NOMO-1 (cell line): ENCODE results near the gene CLEC2A.

Source experiments
- DNase-seq, 2 experiments: peaks; one replicate each; lab custom pipeline; 2025; ENCODE audit not compliant: unreplicated experiment in 2 of 2; lab: John Stamatoyannopoulos, UW

The CLEC2A gene

GRCh38 chr12:9936591-9936990, 4.4 kb upstream of the CLEC2A start:
- peak in 1 of 2 experiments; percentile 63 for DNase-seq

DNA sequence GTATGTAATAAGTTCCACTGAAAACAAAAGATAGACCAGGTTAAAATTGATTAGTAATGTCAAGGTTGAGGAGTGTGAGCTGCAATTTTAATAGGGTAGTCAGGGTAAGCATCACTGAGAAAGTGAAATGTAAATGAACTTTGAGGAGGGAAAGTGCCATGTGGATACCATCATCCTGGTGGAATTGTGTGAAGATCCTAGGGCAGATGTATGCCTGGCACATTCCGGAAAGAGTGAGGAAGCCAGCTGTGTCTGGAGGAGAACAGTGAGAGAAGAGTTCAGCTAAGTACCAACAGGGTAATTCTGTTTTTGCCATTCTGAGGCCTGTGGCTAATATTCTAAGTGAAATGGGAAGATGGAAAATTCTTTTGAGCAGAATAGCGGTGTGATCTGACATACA, 2.9 kb upstream of the CLEC2A start:
- no peak for DNase-seq

DNA sequence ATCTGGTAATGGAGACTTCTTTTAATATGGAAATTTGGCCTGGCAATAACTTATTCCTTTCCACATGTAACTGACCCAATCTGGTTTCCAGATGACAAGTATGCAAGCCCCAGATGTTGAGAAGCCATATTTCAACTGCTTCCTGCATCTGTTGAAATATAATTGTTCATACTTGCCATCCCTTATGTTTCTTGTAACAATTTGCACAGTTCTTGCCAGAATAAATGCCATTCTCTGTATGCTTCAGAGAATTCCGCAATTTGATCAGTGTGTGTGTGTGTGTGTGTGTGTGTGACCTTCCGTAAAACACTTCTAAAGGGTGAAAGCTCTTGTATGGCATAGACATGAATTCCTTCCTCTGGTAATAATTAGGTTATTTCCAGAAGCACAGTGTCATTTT, 1.8 kb upstream of the CLEC2A start:
- DNase-seq, result no peak

GRCh38 chr12:9931245-9931644, 925 bp downstream of the CLEC2A start:
- DNase-seq, result no peak

DNA sequence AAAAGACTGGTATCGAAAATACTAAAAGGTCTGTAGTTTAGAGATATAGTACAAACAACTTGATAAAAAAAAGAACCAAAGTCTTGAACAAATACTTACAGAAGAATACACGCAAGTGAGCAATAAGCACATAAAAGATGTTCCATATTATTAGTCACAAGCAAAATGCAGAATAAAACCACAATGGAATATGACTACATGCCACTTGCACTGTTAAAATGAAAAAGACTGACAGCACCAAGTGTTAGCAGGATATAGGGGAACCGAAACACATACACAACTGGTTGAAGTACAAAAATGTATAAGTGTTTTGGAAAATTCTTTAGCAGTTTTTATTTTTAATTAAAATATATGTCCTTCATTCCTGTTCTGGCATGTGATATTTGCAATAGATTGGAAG, 3.6 kb downstream of the CLEC2A start:
- DNase-seq, result peak; percentile 48 to 85

DNA sequence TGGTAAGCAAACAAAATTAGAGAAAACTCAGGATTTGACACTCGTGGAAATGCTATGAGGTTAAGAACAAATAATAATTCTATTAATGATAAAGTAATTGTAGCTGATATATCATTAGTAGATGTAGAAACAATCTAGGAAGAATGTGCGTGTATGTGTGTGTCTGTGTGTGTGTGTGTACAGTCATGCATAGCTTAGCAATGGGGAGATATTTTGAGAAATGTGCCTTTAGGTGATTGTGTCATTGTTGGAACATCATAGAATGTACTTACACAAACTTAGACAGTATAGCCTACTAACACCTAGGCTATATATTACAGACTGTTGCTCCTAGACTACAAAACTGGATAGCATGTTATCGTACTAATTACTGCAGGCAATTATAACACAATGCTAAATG, 5.3 kb downstream of the CLEC2A start:
- peak in 1 of 2 experiments; percentile 16 for DNase-seq

DNA sequence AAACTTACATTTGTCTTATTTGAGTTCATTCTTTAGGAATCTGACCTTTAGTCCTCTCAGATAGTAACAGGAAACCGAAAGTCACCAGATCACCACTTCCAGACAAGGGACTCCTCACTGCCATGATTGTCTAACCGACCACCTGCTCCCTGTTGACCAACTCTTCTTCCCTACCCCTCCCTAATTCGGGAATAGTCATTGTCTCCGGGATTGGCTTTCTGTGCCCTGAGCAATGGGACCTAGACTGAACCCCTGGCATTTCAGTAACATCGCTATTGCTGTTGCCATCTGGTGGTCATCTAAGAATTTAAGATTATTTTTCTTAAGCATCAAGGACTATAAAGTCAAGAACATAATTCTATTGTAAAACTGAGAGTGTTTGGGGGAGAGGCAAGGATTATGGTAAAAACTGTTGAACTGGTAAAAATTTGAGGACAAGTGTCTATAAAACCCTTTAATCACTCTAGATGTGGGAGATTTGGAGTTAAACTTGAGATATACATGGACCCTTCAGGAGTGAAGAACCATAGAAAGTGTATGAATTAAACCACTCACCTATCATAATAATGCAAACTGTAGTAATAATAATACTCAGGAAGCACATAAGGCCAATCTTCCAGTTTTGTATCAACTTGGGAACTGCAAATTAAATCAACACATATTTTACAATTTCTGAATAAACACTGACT, 6.3 kb downstream of the CLEC2A start:
- peak in 1 of 2 experiments; percentile 55 for DNase-seq

DNA sequence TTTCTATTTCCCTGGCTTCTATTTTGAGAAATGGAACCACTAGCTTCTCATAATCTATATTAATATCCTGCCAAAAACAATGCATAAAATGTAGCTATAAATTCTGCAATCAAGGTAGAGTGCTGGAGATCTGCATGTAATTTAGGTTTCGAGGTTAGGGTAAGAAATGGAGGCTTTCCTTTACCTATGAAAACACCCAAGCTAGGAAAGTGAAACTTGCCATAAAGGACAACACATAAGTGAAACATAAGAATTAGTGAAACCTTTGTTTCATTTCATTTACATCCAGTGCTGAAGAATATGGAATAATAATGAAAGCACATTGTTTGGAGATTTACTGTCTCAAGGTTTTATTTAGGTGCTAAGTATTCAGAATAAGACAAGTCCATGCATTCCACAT, 9.7 kb downstream of the CLEC2A start:
- no peak for DNase-seq

GRCh38 chr12:9920451-9920850, 11.7 kb downstream of the CLEC2A start:
- no peak for DNase-seq

- no peak for DNase-seq
Measured at GRCh38 chr12:9919443-9919842, 12.7 kb downstream of the CLEC2A start.

GRCh38 chr12:9911708-9912107, 20.5 kb downstream of the CLEC2A start:
- no peak for DNase-seq

DNA sequence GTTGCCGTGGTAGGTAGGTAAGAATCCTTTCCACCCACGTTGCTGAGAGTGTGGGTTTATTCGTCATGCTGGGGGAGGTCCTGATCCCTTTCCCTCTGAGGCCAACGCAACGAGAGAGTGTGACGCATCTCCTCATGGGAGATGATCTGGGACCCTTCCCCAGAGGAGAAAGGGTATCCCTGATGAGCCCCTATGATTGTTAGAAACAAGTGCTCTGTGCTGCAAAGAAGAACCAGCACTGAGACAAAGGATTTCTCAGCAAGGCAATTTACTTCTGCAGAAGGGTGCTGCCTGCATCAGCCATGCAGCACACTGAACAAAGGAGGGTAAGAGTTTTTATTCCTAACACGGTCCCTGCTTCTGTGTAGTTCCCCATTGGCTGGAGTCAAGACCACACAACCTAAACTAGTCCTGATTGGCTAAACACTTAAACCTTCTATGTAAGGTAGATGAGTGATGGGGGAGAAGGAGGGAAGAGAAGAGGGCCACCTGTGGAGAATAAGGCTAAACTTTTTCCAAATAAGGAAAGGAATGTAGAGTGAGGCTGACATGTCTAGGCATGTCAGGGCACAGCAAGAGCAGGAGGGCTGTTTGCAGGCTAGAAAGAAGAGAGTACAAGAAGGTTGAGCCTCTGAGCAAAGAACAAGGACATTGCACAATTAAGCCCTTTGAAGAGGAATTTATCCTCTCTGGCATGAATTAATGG, 21.3 kb downstream of the CLEC2A start:
- no peak for DNase-seq

DNA sequence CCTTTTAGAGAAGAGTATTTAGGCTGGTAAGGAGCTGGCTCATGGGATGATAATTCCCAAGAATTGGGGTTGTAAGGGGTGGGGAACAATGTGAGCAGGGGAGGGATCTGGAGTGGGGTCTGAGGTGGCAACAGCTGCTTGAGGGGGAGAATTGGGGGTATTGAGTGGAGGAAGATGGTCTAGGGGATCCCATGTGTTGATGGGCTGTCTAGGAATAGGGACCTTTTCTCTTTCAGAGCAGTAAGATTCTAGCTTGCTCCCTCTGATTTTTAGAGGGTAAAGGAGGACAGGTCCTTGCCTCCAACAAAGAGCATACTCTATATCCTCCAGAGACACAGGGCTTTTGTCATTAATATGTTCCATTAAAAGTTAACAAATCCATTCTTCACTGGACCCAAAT, 22.4 kb downstream of the CLEC2A start:
- DNase-seq, result no peak

GRCh38 chr12:9908350-9908749, 23.8 kb downstream of the CLEC2A start:
- DNase-seq, result no peak

DNA sequence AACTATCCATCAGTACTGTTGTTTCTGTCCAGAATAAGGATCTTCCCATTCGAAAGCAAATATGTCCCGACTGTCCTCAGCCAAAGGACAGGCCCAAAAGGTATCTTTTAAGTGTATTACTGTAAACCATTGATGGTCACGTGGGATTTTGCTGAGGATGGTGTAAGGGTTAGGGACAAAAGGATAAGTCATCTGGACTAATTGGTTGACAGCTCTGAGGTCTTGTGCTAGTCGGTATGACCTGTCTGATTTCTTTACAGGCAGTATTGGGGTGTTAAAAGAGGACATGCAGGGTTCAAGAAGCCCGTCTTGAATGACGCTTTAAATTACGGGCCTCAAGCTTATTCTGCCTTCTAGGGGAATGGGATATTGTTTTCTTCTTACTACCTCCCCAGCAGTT, 24.4 kb downstream of the CLEC2A start:
- DNase-seq, result no peak

GRCh38 chr12:9906873-9907272, 25.3 kb downstream of the CLEC2A start:
- DNase-seq, result peak; percentile 55 to 93

DNA sequence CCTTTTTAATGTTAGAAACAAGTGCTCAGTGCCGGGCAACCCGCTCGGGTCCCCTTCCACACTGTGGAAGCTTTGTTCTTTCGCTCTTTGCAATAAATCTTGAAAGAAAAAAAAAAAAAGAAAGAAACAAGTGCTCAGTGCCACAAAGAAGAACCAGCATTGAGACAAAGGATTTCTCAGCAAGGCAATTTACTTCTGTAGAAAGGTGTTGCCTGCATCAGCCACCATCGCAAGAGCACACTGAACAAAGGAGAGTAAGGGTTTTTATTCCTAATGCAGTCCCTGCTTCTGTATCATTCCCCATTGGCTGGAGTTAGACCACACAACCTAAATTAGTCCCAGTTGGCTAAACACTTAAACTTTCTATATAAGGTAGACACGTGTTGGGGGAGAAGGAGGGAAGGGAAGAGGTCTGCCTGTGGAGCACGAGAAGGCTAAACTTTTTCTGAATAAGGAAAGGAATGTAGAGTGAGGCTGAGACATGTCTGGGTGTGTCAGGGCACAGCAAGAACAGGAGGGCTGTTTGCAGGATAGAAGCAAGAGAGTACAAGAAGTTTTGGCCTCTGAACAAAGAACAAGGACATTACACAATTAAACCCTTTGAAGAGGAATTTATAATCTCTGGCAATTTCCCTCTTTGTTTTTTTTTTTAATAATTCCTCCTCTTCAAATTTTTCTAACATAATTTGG, 29.5 kb downstream of the CLEC2A start:
- DNase-seq, result no peak

DNA sequence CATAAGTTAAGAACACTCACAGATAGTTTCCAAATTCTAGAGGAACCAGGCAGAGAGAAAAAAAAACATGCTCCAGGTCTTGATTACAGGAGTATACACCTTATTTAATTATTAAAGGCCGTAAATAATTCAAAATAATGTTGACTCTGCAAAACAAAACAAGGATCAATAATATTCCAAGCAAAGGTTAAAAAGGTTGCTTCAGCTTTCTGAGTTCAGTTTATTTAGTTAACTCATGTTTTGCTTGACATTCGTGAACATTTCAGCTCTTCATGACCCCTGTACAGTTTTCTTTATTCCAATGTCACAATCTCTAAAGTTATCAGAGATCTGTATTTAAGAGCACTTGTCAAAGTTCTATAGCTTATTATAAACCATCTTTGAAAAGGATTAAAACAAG, 31.2 kb downstream of the CLEC2A start:
- no peak for DNase-seq

DNA sequence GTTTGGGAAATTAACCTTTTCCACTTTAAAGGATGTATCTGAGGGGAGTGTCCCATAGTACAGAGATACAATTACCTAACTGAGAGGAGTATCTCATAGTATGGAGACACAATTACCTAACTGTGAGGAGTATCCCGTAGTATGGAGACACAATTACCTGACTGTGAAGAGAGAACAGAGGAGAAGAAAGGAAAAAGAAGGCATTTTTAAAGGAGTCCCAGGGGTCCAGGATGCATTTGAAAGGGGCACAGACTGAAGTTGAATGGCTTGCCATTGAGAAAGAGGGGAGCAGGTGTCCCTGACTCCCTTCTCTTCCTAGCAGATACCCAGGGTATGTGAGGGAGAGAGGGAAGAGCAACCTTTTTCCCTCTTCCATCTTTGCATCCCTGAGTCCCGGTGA, 33.0 kb downstream of the CLEC2A start:
- no peak for DNase-seq

DNA sequence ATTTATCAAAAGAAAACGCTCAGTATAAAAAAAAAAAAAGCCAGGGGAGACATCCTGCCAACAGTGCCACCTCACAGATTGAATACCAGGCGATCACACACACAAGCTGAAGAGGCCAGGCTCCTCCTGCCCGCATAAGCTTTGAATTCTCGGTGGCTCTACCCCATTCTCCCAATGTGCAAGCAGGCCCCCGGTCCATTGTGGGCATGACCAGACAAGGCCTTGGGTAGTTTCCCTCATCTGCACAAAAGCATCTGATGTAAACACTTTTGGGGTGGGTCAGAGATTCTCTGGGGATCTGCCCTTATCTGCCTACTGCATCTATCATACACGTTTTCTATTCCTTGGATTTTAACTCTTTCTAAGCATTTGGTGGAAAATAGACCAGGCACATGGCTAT, 34.6 kb downstream of the CLEC2A start:
- no peak for DNase-seq

DNA sequence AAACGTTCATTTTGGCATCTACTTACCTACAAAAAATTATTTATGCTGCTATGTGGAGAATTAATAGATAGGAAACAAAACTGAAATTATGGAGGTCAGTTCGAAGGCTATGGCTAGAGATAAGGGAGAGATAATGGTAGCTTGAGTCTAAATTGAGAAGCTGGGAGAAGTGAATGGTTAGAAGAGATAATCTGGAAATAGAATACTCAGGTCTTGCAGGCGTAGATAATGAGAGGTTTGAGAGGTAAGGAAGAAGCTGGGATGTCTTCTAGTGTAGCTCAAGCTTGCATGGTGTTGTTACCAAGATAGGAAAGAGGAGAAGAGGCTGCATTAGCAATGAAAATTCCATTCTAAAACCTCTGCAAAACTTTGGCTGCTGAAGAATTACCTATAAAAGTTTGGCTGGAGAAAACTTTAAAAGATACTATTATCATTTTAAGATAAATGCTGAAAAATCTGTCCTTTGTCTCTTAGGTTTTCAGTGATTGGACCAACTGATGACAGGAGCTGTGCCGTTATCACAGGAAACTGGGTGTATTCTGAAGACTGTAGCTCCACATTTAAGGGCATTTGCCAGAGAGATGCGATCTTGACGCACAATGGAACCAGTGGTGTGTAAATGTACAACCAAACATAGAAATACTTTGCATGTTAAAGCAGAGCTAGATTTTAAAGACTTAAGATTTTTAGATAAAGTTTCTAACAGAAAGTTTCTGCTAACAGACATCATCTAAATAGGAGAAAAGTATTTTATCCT, 36.8 kb downstream of the CLEC2A start:
- no peak for DNase-seq
